Common myeloid progenitor, CD34-positive (primary cell): ENCODE results near the gene SAG.
A peak's percentile ranks its signal among the peaks of the same experiment; 100 is the strongest.

ENCODE experiments used
- CTCF ChIA-PET: fragments of 350-600 bp; sonication (Branson Sonifier 250); formaldehyde crosslinking; loops from one replicate; lab custom pipeline; 2021; ENCODE audit warnings: antibody characterized with exemption; lab: Charles Lee
- POLR2A ChIA-PET: fragments of 350-600 bp; sonication (Branson Sonifier 250); formaldehyde crosslinking; loops from one replicate; lab custom pipeline; 2021; ENCODE audit warnings: antibody characterized with exemption; lab: Charles Lee
- DNase-seq, 3 donors: peaks; one replicate each; pipeline versions ENCODE4 v3.0.0 to v3.0.0-alpha.2; 2013
- H3K27ac ChIP-seq, 2 experiments: 1 replicate in 1 of 2; 2 replicates in 1 of 2; pipeline ENCODE4 v1.7.0; 2013; ENCODE audit warnings: inconsistent platforms in 2 of 2, low read length in 2 of 2, mild to moderate bottlenecking in 2 of 2, low read depth in 1 of 2, moderate library complexity in 1 of 2; ENCODE audit not compliant: severe bottlenecking in 2 of 2, insufficient read depth in 1 of 2, poor library complexity in 1 of 2
- H3K27me3 ChIP-seq, 5 experiments: replicated peaks in 2 of 5; 1 replicate in 3 of 5; 2 replicates in 2 of 5; pipeline versions ENCODE4 v1.6.1 to v1.7.0; 2013; ENCODE audit warnings: low read length in 4 of 5, mild to moderate bottlenecking in 2 of 5, moderate library complexity in 2 of 5, inconsistent platforms in 1 of 5; ENCODE audit not compliant: insufficient read depth in 5 of 5, control insufficient read depth in 4 of 5
- H3K36me3 ChIP-seq, 4 experiments: 1 replicate in 2 of 4; 2 replicates in 2 of 4; pipeline versions ENCODE4 v1.6.1 to v1.7.0; 2013; ENCODE audit warnings: low read length in 3 of 4, control low read depth in 1 of 4, mild to moderate bottlenecking in 1 of 4; ENCODE audit not compliant: control insufficient read depth in 4 of 4, insufficient read depth in 4 of 4
- H3K4me1 ChIP-seq, 4 experiments: 1 replicate in 3 of 4; 2 replicates in 1 of 4; pipeline versions ENCODE4 v1.6.1 to v1.7.1; 2013; ENCODE audit warnings: low read length in 3 of 4, mild to moderate bottlenecking in 3 of 4, control low read depth in 1 of 4, inconsistent platforms in 1 of 4, moderate library complexity in 1 of 4; ENCODE audit not compliant: control insufficient read depth in 4 of 4, insufficient read depth in 4 of 4; ENCODE audit errors: control extremely low read depth in 1 of 4
- H3K4me3 ChIP-seq, 7 experiments: 1 replicate in 4 of 7; 2 replicates in 3 of 7; pipeline versions ENCODE4 v1.5.1 to v1.7.0; 2013; ENCODE audit warnings: mild to moderate bottlenecking in 7 of 7, low read length in 6 of 7, moderate library complexity in 6 of 7, inconsistent platforms in 2 of 7, low read depth in 2 of 7, control low read depth in 1 of 7; ENCODE audit not compliant: insufficient read depth in 4 of 7, control insufficient read depth in 1 of 7; ENCODE audit errors: extremely low read depth in 1 of 7
- H3K9me3 ChIP-seq, 5 experiments: 1 replicate in 4 of 5; 2 replicates in 1 of 5; pipeline versions ENCODE4 v1.6.1 to v1.7.1; 2013; ENCODE audit warnings: low read length in 4 of 5, mild to moderate bottlenecking in 2 of 5, inconsistent platforms in 1 of 5, low read depth in 1 of 5, moderate library complexity in 1 of 5; ENCODE audit not compliant: control insufficient read depth in 4 of 5, insufficient read depth in 2 of 5; ENCODE audit errors: control extremely low read depth in 1 of 5
- WGBS: methylation state at CpG from one replicate; pipeline ENCODE4 v1.1.5; 2013; ENCODE audit not compliant: insufficient coverage; 5-methylcytosine and 5-hydroxymethylcytosine counted together

SAG gene

DNA sequence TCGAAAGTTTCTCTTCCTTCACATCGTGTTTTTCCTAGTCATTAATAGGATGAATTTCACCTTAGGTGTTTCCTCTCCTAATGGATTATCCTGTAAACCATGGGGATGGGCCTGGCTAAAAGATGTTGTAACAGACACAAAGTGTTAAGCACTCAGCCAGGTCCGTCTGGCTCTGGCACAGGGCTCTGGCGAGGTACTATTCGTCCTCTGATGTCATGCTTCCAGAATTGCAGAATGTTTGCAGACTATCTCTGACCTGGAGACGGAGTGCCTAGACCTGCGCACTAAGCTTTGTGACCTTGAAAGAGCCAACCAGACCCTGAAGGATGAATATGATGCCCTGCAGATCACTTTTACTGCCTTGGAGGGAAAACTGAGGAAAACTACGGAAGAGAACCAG is 42.9 kb upstream of the SAG start:
- Histone ChIP-seq H3K27me3 (no peaks in the 10 kb centered on the region), H3K27ac (no peak overlapping the region), H3K9me3 (no peaks in the 10 kb centered on the region), H3K36me3 (peaks cover 35 to 82% (median 66%) of the 10 kb centered on the region in 4 experiments), H3K4me3 (no peak overlapping the region), H3K4me1 (peaks cover 0 to 11% (median 7%) of the 10 kb centered on the region in 4 experiments)
- WGBS, result 95% methylated on average over 8 of the region's 8 CpGs
- POLR2A ChIA-PET, result no interaction called here
- CTCF ChIA-PET, result interaction anchor here (0.9 to 1.2 kb wide), 2 partner anchors 14 to 19 kb away, joined by 3 read pairs; no protein-coding TSS in a partner anchor
- DNase-seq, result no peak

DNA sequence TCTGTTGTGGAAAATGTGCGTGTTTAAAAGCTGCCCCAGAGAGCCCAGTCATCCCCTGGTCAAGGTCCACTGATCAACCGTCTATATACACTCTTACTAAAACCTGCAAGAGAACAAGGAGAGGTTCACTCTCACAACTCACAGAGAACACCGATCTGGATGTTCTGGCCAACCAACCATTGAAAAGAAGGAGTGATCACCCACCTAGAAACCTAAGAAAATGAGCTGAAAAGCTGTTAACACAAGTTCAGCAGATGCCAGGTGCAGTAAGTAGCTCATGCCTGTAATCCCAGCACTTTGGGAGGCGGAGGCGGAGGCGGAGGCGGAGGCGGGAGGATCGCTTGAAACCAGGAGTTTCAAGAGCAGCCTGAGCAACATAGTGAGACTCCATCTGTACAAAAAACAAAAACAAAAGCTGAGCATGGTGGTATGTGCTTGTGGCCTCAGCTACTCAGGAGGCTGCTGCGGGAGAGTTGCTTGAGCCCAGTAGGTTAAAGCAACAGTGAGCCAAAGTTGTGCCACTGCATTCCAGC is 41.7 kb upstream of the SAG start:
- H3K27me3 ChIP-seq, result no peaks in the 10 kb centered on the region
- WGBS, result 95% methylated on average over 6 of the region's 10 CpGs
- ChIA-PET CTCF (no interaction called here), POLR2A (no interaction called here)
- peaks cover 29 to 80% (median 59%) of the 10 kb centered on the region in 4 experiments for H3K36me3 ChIP-seq
- H3K27ac ChIP-seq, result no peak overlapping the region
- H3K4me1 ChIP-seq, result peaks cover 0 to 18% (median 7%) of the 10 kb centered on the region in 4 experiments
- DNase-seq, result no peak
- H3K9me3 ChIP-seq, result no peaks in the 10 kb centered on the region
- no peak overlapping the region for H3K4me3 ChIP-seq

DNA sequence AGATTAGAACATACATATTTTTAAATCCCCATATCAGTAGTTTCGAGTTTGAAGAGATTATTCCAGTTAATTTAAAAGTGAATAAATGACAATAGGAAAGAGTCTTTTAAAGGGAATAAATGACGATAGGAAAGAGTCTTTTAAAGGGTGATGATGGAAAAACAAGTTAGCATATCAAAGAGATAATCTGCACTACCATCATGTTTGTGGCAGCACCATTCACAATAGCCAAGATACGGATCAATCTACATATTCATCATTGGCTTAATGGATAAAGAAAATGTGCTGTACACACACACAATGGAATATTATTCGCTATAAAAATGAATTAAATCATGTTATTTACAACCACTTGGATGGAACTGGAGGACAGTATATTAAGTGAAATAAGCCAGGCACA is 41.1 kb upstream of the SAG start:
- ChIA-PET POLR2A (no interaction called here), CTCF (no interaction called here)
- WGBS, result no CpG with 5 or more reads among the region's 4 CpGs
- no peaks in the 10 kb centered on the region for H3K27me3 ChIP-seq
- no peak overlapping the region for H3K27ac ChIP-seq
- no peak overlapping the region for H3K4me3 ChIP-seq
- H3K4me1 ChIP-seq, result peaks cover 0 to 18% (median 7%) of the 10 kb centered on the region in 4 experiments
- peaks cover 26 to 79% (median 58%) of the 10 kb centered on the region in 4 experiments for H3K36me3 ChIP-seq
- DNase-seq, result no peak
- no peaks in the 10 kb centered on the region for H3K9me3 ChIP-seq

DNA sequence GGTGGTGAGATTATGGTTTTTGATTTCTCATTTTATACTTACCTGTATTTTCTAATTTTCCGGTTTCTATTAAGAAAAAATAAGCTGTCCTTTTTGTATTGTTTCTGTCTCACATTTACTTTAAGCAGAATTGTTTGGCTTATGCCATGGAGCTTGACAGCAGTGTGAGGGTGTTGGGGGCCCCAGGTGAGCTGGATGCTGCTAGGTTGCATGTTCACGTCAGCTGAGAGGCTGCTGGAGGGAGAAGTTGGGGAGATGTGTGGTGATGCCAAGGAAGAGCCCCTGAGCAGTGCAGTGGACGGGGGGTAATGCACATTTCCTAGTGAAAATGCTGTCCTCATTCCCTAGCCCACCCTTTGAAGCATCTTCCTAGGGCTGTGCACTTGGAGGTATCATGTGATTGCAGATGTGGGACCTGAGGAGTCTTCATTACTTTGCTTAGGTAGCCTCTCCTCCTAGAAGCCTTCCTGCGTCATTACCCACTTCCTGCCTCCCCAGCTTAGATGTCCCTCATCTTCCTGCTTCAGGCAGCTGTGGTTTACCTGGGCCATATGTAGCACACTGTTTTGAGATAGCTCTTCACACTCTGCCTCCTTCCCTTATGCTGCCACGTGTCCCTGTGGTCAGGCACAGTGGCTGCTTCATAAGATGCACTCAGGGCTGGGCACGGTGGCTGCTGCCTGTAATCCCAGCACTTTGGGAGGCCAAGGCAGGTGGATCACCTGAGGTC is 39.9 kb upstream of the SAG start:
- H3K27me3 ChIP-seq, result no peaks in the 10 kb centered on the region
- ChIA-PET CTCF (interaction anchor here (1.0 to 1.7 kb wide), 3 partner anchors 9 to 64 kb away, joined by 3 to 9 read pairs (median 3); no protein-coding TSS in a partner anchor), POLR2A (interaction anchor here (0.6 kb wide), 1 partner anchor 89 kb away, joined by 3 read pairs; no protein-coding TSS in a partner anchor)
- peaks cover 28 to 78% (median 54%) of the 10 kb centered on the region in 4 experiments for H3K36me3 ChIP-seq
- no peaks in the 10 kb centered on the region for H3K9me3 ChIP-seq
- peaks cover 0 to 18% (median 7%) of the 10 kb centered on the region in 4 experiments for H3K4me1 ChIP-seq
- H3K4me3 ChIP-seq, result no peak overlapping the region
- 32% methylated on average over 3 of the region's 6 CpGs for WGBS
- H3K27ac ChIP-seq, result peak overlapping the region in 1 of 2 experiments; percentile 31
- DNase-seq, result peak; percentile 54 to 77 (median 68)

DNA sequence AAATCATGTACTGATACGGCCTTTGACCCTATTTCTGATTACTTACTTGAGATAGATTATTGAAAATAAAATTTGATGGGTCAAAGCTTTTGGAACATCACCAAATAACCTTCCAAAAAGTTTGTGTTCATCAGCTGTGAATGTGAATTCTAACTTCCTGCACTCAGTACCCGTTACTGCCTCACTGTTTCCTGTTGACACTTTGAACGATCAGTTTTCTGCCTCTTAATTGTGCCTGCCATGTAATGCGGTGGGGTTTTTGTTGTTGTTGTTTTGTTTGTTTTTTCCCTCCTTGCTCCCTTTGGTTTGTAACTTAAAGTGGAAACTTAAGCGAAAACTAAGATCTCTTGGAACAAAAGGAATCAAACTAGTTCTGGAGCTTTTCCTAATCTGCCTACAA is 37.2 kb upstream of the SAG start:
- CTCF ChIA-PET, result interaction anchor here (1.2 kb wide), 1 partner anchor 18 kb away, joined by 4 read pairs; the partner anchor contains the start of gene ATG16L1
- 0% methylated on average over 1 of the region's 5 CpGs for WGBS
- Histone ChIP-seq H3K27me3 (no peaks in the 10 kb centered on the region), H3K27ac (peak overlapping the region in 1 of 2 experiments; percentile 3), H3K4me3 (peak overlapping the region in 1 of 7 experiments; percentile 8), H3K36me3 (peaks cover 34 to 79% (median 57%) of the 10 kb centered on the region in 4 experiments), H3K9me3 (no peaks in the 10 kb centered on the region), H3K4me1 (peaks cover 0 to 18% (median 7%) of the 10 kb centered on the region in 4 experiments)
- peak in 1 of 3 donors; percentile 5 for DNase-seq
- POLR2A ChIA-PET, result no interaction called here

DNA sequence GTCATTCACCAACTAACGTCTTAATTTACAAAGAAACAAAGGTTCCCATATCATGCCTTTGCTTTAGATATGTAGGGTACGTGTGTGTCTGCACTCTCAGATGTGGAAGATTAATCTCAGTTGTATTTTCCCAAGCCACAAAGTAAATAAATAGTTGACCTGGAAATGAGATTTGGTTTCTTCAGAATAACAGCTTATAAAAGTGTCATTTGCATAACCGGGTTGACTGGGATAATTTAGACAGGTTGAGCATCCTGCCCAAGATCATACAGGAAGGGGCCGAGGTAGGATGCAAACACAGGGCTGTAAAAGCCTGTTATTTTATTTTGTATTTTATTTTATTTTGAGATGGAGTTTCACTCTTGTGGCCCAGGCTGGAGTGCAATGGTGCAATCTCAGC is 36.7 kb upstream of the SAG start:
- WGBS, result 96% methylated on average over 3 of the region's 4 CpGs
- no peaks in the 10 kb centered on the region for H3K27me3 ChIP-seq
- peaks cover 33 to 81% (median 57%) of the 10 kb centered on the region in 4 experiments for H3K36me3 ChIP-seq
- H3K4me1 ChIP-seq, result peaks cover 0 to 18% (median 7%) of the 10 kb centered on the region in 4 experiments
- no peak overlapping the region for H3K4me3 ChIP-seq
- no peak for DNase-seq
- no peak overlapping the region for H3K27ac ChIP-seq
- H3K9me3 ChIP-seq, result no peaks in the 10 kb centered on the region
- POLR2A ChIA-PET, result no interaction called here
- CTCF ChIA-PET, result no interaction called here

DNA sequence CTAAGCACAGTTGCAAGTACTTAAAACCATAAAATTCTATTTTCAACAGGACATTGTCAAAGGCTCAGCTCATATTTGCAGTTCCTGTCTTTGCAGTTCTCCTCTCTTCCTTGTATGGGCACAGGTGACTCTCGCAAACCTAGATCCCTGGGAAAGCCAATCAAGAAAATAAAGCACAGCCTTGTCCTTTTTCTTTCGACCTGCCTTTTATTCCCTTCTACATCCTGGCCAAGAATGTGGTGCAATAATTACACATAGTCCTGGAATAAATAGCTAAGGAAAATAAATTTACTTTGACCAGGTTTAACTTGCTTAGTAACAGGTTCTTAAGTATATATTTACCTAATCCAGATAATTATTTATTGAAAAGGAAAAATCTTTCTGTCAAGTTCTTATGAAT is 35.9 kb upstream of the SAG start:
- no peak for DNase-seq
- H3K36me3 ChIP-seq, result peaks cover 33 to 82% (median 56%) of the 10 kb centered on the region in 4 experiments
- no peaks in the 10 kb centered on the region for H3K9me3 ChIP-seq
- CTCF ChIA-PET, result interaction anchor here (1.1 kb wide), 1 partner anchor 18 kb away, joined by 3 read pairs; no protein-coding TSS in a partner anchor
- POLR2A ChIA-PET, result no interaction called here
- H3K27ac ChIP-seq, result no peak overlapping the region
- peaks cover 0 to 18% (median 7%) of the 10 kb centered on the region in 4 experiments for H3K4me1 ChIP-seq
- no peaks in the 10 kb centered on the region for H3K27me3 ChIP-seq
- no CpG with 5 or more reads among the region's 2 CpGs for WGBS
- H3K4me3 ChIP-seq, result no peak overlapping the region
